Endothelial cell of umbilical vein (primary cell): ENCODE results near the gene MLH1. TPM values are rescaled to one million over a fixed set of nuclear protein-coding genes. Genes with fewer than 3 reads are reported as not detected.

ENCODE experiments used
- BruUV-seq: library from RNA; stranded (reverse); fragments of 400-500 nt; replicated peaks from 2 replicates; lab custom pipeline; 2021; lab: Mats Ljungman, UMichigan
- CTCF ChIA-PET: fragments of 300-600, 350-600 bp; sonication (Branson Sonifier 250); formaldehyde crosslinking; loops from one replicate; lab custom pipeline; 2021; ENCODE audit warnings: antibody characterized with exemption, inconsistent platforms; lab: Charles Lee
- POLR2A ChIA-PET: fragments of 300-600, 350-600 bp; sonication (Branson Sonifier 250); formaldehyde crosslinking; loops from one replicate; lab custom pipeline; 2021; ENCODE audit warnings: antibody characterized with exemption, inconsistent platforms; lab: Charles Lee
- DNase-seq: peaks from one replicate; pipeline ENCODE4 v3.0.0-alpha.2; 2011; ENCODE audit warnings: low read depth, low spot score
- FAIRE-seq: peaks from 2 replicates; lab custom pipeline; 2011; peaks lifted over from hg19 to GRCh38; lab: Jason Lieb, UNC
- H2AFZ ChIP-seq: 2 replicates; pipeline ENCODE4 v1.6.0; 2012; ENCODE audit warnings: low read depth, low read length, control low read depth, inconsistent platforms
- H3K27ac ChIP-seq: 2 replicates; pipeline ENCODE4 v1.5.1; 2011; ENCODE audit warnings: low read depth, mild to moderate bottlenecking, control low read depth, low read length, moderate library complexity; ENCODE audit not compliant: insufficient read depth
- H3K27me3 ChIP-seq, 2 experiments: 2 replicates each; pipeline versions ENCODE4 v1.6.0 to v1.6.1; 2011; ENCODE audit warnings: low read length in 2 of 2, mixed read lengths in 1 of 2; ENCODE audit not compliant: control insufficient read depth in 2 of 2, insufficient read depth in 2 of 2
- H3K36me3 ChIP-seq, 2 experiments: 2 replicates in 1 of 2; 3 replicates in 1 of 2; pipeline ENCODE4 v1.5.1; 2011; ENCODE audit warnings: low read length in 2 of 2, mild to moderate bottlenecking in 1 of 2, moderate library complexity in 1 of 2; ENCODE audit not compliant: control insufficient read depth in 2 of 2, insufficient read depth in 2 of 2; ENCODE audit errors: extremely low read depth in 1 of 2
- H3K4me1 ChIP-seq: 3 replicates; pipeline ENCODE4 v1.5.1; 2011; ENCODE audit warnings: mild to moderate bottlenecking, low read length; ENCODE audit not compliant: control insufficient read depth, insufficient read depth; ENCODE audit errors: extremely low read depth
- H3K4me2 ChIP-seq: 2 replicates; pipeline ENCODE4 v1.6.1; 2011; ENCODE audit warnings: low read length, control low read depth, mixed read lengths; ENCODE audit not compliant: insufficient read depth
- H3K4me3 ChIP-seq, 3 experiments: fragments of 200-600 bp in 1 of 3; sonication (generic), shearing (Covaris generic) in 1 of 3; replicated peaks in 1 of 3; 2 replicates each; pipeline ENCODE4 v1.5.1; 2011 to 2016; ENCODE audit warnings: control low read depth in 3 of 3, low read length in 3 of 3, mild to moderate bottlenecking in 2 of 3, inconsistent platforms in 1 of 3, low read depth in 1 of 3, moderate library complexity in 1 of 3; ENCODE audit not compliant: insufficient read depth in 1 of 3
- H3K79me2 ChIP-seq: 2 replicates; pipeline ENCODE4 v1.6.0; 2012; ENCODE audit warnings: low read length, inconsistent platforms; ENCODE audit not compliant: control insufficient read depth, insufficient read depth
- H3K9ac ChIP-seq: replicated peaks from 2 replicates; pipeline ENCODE3; 2011; ENCODE audit warnings: low read length, control low read depth; ENCODE audit not compliant: insufficient read depth; ENCODE audit errors: extremely low read depth
- H3K9me1 ChIP-seq: replicated peaks from 3 replicates; pipeline ENCODE4 v1.6.0; 2011; ENCODE audit warnings: mild to moderate bottlenecking, low read length; ENCODE audit not compliant: control insufficient read depth, insufficient read depth; ENCODE audit errors: extremely low read depth
- H3K9me3 ChIP-seq: replicated peaks from 2 replicates; pipeline ENCODE4 v1.5.1; 2012; ENCODE audit warnings: low read length, inconsistent platforms; ENCODE audit not compliant: control insufficient read depth, insufficient read depth
- H4K20me1 ChIP-seq: replicated peaks from 2 replicates; pipeline ENCODE3; 2011; ENCODE audit warnings: mild to moderate bottlenecking, low read length; ENCODE audit not compliant: control insufficient read depth, insufficient read depth; ENCODE audit errors: extremely low read depth
- EZH2 ChIP-seq: IDR thresholded peaks from 2 replicates; pipeline ENCODE4 v1.6.1; 2012; ENCODE audit warnings: borderline replicate concordance, low read depth, mild to moderate bottlenecking, moderate library complexity, low read length, inconsistent platforms; ENCODE audit not compliant: severe bottlenecking
- FOS ChIP-seq: IDR thresholded peaks from 2 replicates; pipeline ENCODE4 v1.6.1; 2011; ENCODE audit warnings: mild to moderate bottlenecking, low read length, moderate library complexity, borderline replicate concordance; ENCODE audit not compliant: insufficient read depth
- GATA2 ChIP-seq: IDR thresholded peaks from 2 replicates; pipeline ENCODE4 v1.7.0; 2011; ENCODE audit warnings: low read depth, mild to moderate bottlenecking, moderate library complexity, mixed read lengths, low read length; ENCODE audit not compliant: insufficient read length, insufficient read depth
- JUN ChIP-seq: IDR thresholded peaks from 2 replicates; pipeline ENCODE4 v1.6.1; 2011; ENCODE audit warnings: borderline replicate concordance, low read depth; ENCODE audit not compliant: insufficient read length, insufficient read depth
- MYC ChIP-seq: IDR thresholded peaks from one replicate; pipeline ENCODE4 v1.6.1; 2011; ENCODE audit warnings: mild to moderate bottlenecking, low read depth, low read length
- POLR2A ChIP-seq: IDR thresholded peaks from 2 replicates; pipeline ENCODE4 v1.6.1; 2012; ENCODE audit warnings: low read depth, mild to moderate bottlenecking, control low read depth, low read length
- POLR2AphosphoS5 ChIP-seq: IDR thresholded peaks from 2 replicates; pipeline ENCODE4 v1.6.1; 2012; ENCODE audit warnings: low read depth, mild to moderate bottlenecking, control low read depth, low read length, moderate library complexity; ENCODE audit not compliant: insufficient read depth
- dilution Hi-C: fragments of 300-500 bp; cut with MboI; formaldehyde crosslinking; loops from one replicate; pipeline ENCODE4 v1.15.0; 2019; ENCODE audit warnings: low sequenced_read_pairs; ENCODE audit not compliant: extremely low pct_ligation_motif_present
- intact Hi-C: fragments of 100-400 bp; cut with micrococcal nuclease; formaldehyde crosslinking; loops from one replicate; pipeline ENCODE4 v1.10.0; 2022
- polyA plus RNA-seq, 4 experiments: library from polyadenylated mRNA; depleted of rRNA in 3 of 4; stranded (reverse) in 3 of 4; unstranded in 1 of 4; fragments of >200 nt; gene quantifications; 2 replicates each; pipeline versions ENCODE4 v1.2.1 to v1.2.3, GENCODE V29; 2011 to 2012; ENCODE audit warnings: missing spikeins in 1 of 4
- small RNA-seq: library from RNA; depleted of rRNA; stranded (forward); fragments of <200 nt; gene quantifications from one replicate; pipeline ENCODE3, GENCODE V24; 2012; ENCODE audit warnings: low replicate concordance, low read depth; ENCODE audit not compliant: insufficient read depth, insufficient read length
- total RNA-seq: library from RNA; stranded (reverse); gene quantifications from 2 replicates; pipeline ENCODE4 v1.2.3, GENCODE V29; 2021
- TF ChIP-seq, protein P1 (sequence below): IDR thresholded peaks from 2 replicates; pipeline ENCODE4 v1.6.1; 2011; ENCODE audit not compliant: insufficient read depth, insufficient read length
- TF ChIP-seq, protein P2 (sequence below), 2 donors: IDR thresholded peaks; 1 replicate in 1 of 2; 2 replicates in 1 of 2; pipeline ENCODE4 v1.5.1; 2011; ENCODE audit warnings: low read length in 2 of 2, mild to moderate bottlenecking in 2 of 2, moderate library complexity in 2 of 2, control low read depth in 1 of 2, inconsistent platforms in 1 of 2, low read depth in 1 of 2; ENCODE audit not compliant: insufficient read depth in 1 of 2; ENCODE audit errors: extremely low read depth in 1 of 2

The MLH1 gene
- total and polyA plus RNA-seq, 2 donors (not counting 3 experiments of a cell fraction or from before 2014, with no cell fraction given), result 22.2 to 32.9 TPM

DNA sequence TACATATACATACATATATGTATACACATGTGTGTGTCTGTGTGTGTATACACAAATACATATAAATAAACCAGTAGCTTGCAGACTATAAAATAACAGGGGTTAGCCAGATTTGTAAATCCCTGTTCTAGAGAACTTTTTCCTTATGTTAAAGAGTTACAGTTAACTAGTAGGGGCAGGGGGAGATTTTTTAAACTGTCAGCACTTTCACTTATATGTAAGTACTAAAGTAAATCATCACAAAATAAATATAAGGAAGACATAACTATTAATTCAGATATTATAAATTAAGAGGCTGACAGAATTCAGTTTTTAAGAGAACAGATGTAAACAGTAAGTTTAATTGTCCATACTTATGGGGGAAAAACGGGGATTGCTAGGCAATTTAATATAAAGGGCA lies 107.1 kb downstream of the MLH1 start:
- no peaks in the 10 kb centered on the region for H3K9me3 ChIP-seq
- DNase-seq (no peak), FAIRE-seq (no peak)
- H3K4me3 ChIP-seq, result no peak overlapping the region
- peaks cover 5% of the 10 kb centered on the region for H3K79me2 ChIP-seq
- H3K9me1 ChIP-seq, result no peaks in the 10 kb centered on the region
- H3K9ac ChIP-seq, result no peak overlapping the region
- H3K4me2 ChIP-seq, result no peak overlapping the region
- dilution Hi-C loops, result no loop called here
- H4K20me1 ChIP-seq, result no peaks in the 10 kb centered on the region
- no TSS peak for BruUV-seq
- H3K36me3 ChIP-seq, result no peaks in the 10 kb centered on the region
- peaks cover 25% of the 10 kb centered on the region for H3K4me1 ChIP-seq
- H3K27ac ChIP-seq, result no peak overlapping the region
- ChIA-PET POLR2A (no interaction called here), CTCF (no interaction called here)
- intact Hi-C loops, result no loop called here
- TF ChIP-seq POLR2A, result no peak
- TF ChIP-seq, protein P1, sequence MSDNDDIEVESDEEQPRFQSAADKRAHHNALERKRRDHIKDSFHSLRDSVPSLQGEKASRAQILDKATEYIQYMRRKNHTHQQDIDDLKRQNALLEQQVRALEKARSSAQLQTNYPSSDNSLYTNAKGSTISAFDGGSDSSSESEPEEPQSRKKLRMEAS, result no peak
- TF ChIP-seq, protein P2, sequence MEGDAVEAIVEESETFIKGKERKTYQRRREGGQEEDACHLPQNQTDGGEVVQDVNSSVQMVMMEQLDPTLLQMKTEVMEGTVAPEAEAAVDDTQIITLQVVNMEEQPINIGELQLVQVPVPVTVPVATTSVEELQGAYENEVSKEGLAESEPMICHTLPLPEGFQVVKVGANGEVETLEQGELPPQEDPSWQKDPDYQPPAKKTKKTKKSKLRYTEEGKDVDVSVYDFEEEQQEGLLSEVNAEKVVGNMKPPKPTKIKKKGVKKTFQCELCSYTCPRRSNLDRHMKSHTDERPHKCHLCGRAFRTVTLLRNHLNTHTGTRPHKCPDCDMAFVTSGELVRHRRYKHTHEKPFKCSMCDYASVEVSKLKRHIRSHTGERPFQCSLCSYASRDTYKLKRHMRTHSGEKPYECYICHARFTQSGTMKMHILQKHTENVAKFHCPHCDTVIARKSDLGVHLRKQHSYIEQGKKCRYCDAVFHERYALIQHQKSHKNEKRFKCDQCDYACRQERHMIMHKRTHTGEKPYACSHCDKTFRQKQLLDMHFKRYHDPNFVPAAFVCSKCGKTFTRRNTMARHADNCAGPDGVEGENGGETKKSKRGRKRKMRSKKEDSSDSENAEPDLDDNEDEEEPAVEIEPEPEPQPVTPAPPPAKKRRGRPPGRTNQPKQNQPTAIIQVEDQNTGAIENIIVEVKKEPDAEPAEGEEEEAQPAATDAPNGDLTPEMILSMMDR (IDR thresholded peaks at IDR 0.05; ENCODE audit: extremely low read depth in 1 of 2, insufficient read depth in 1 of 2, low read depth in 1 of 2, low read length in 2 of 2), result no peak
- TF ChIP-seq GATA2, result no peak
- no peak for TF ChIP-seq FOS
- TF ChIP-seq POLR2AphosphoS5, result no peak
- TF ChIP-seq JUN, result no peak
- TF ChIP-seq MYC, result no peak
- TF ChIP-seq EZH2, result no peak
- no peak overlapping the region for H2AFZ ChIP-seq
- H3K27me3 ChIP-seq, result no peaks in the 10 kb centered on the region

Small RNAs within 50 kb of the gene (small RNA-seq; reads per million reads assigned to genes)
- not detected for gene RF00019
- not detected for gene RNU6ATAC4P

Other genes starting within 250 kb of the MLH1 start
- gene DCLK3, start 229.0 kb upstream of the MLH1 start, total RNA-seq, result not detected in 2 replicates
- not detected in 2 replicates for gene DCLK3, start 229.0 kb upstream of the MLH1 start, polyA plus RNA-seq
- 8.0 and 14.4 TPM in 2 replicates for gene TRANK1, start 48.5 kb upstream of the MLH1 start, total RNA-seq
- 3.5 and 4.6 TPM in 2 replicates for gene TRANK1, start 48.5 kb upstream of the MLH1 start, polyA plus RNA-seq
- gene EPM2AIP1, start 387 bp upstream of the MLH1 start, total RNA-seq, result 13.9 and 15.1 TPM in 2 replicates
- 4.5 and 5.4 TPM in 2 replicates for gene EPM2AIP1, start 387 bp upstream of the MLH1 start, polyA plus RNA-seq
- gene LRRFIP2, start 181.1 kb downstream of the MLH1 start, total RNA-seq, result 64.5 and 78.9 TPM in 2 replicates
- gene LRRFIP2, start 181.1 kb downstream of the MLH1 start, polyA plus RNA-seq, result 14.9 and 20.8 TPM in 2 replicates
- 58.3 and 69.6 TPM in 2 replicates for gene GOLGA4, start 249.8 kb downstream of the MLH1 start, total RNA-seq
- gene GOLGA4, start 249.8 kb downstream of the MLH1 start, polyA plus RNA-seq, result 5.1 and 7.6 TPM in 2 replicates